GM21381 (cell line): Measurements from ENCODE around the gene SEMA3C.

Experiments
- ATAC-seq: cut with Tn5 transposase; IDR thresholded peaks from one replicate; pipeline ENCODE4 v1.9.1; 2021; ENCODE audit warnings: mild to moderate bottlenecking, moderate library complexity; ENCODE audit not compliant: unreplicated experiment

SEMA3C gene

DNA sequence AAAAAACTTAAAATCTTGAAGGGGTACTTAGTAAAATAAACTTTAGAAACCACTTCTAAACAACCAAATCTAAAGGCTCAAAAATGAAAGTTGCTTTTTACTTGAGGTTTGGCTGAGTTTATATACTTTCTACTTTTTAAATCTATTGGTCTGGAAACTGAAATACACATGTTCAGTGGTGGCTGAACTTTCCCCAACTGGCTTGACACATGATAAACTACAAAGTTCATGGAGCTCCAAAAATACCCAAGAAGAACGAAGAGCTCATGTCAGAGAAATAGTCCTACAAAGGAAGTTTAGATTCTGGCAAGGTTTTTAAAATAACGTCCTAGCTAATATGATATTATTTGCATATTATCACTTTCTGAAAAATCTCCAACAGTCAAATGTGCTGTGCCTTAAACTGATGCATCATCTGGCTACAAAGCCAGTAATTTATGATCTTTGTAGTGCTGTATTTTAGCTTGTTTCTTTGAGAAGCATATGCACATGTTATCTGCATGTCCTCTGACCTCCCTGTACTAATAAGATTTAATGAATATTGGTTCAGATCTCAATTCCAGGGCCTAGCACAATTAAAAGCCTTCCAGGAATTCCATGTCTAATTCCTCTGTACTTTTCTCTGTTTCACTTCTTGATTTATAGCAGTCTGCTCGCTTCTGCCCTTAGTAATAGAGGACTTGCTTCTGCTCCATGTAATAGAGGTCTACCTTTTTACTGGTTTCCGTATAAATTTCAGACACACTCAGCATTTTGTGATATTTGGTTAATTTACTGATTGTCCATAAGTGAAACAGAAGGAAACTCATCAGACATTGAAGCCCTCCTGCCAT, 28.2 kb downstream of the SEMA3C start:
- no peak for ATAC-seq

DNA sequence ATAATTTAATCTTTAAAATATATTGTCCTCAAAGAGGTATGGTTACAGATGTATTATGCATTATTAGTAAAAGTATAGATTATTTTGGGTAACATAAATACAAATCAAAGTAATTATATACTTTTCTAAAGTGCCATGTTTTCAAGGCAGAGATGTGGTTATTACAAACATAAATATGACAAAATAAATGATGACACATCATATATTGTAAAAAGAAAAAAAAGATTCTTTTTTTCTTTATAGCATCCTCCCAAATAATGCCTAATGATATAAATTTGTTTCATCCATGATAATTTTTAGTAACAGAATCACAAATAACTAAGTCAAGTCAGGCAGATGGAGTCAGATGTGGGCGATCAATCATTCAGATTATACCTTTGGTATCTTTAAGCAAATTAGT, 29.3 kb downstream of the SEMA3C start:
- ATAC-seq: no peak

DNA sequence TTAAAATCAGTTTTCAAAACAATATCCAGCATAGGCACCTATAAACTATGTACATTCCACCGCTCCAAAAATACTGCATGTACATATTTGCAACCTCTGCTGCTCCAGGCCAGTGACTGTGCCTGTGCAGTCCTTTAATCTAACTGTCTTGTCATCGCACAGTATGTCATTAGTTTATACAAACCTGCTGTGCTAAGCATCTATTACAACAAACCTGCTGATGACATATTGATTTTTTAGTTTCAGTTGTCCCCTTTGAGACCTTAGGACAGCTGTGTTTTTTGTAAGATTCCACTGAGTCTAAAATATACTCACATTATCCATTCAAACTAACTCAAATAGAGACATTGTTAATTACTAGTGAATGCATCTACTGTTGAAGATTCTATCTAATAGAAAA, 33.1 kb downstream of the SEMA3C start:
- no peak for ATAC-seq

DNA sequence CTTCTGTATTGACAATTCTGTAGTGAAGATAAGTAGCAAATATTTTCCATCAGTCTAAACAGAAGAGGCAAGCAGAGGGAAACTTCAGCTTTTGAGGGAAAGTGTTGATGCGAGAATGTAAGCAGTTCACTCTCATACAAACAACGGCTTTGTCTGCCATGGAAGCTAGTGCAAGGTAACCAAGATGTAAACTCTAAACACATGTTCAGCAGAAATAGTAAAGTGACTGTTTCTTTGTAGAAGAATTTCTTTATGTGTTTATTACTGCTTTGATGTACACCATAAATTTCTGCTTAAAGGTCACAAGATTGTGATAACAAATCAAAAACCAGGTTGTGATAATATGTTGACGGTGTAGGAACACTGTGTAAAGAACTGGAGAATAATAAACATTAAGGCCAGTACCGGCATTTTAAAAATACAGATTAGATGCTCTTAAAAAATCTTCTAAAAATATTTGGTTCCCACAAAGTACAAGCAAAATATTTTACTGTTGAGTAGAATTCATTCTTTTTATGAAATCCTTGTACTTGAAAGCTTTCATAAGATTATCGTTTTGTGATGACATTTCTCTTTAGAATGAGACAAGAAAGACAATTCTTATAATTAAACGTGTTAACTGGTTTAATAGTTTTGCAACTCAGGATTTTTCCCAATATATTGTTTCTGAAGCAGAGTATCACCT, 34.2 kb downstream of the SEMA3C start:
- ATAC-seq: no peak

DNA sequence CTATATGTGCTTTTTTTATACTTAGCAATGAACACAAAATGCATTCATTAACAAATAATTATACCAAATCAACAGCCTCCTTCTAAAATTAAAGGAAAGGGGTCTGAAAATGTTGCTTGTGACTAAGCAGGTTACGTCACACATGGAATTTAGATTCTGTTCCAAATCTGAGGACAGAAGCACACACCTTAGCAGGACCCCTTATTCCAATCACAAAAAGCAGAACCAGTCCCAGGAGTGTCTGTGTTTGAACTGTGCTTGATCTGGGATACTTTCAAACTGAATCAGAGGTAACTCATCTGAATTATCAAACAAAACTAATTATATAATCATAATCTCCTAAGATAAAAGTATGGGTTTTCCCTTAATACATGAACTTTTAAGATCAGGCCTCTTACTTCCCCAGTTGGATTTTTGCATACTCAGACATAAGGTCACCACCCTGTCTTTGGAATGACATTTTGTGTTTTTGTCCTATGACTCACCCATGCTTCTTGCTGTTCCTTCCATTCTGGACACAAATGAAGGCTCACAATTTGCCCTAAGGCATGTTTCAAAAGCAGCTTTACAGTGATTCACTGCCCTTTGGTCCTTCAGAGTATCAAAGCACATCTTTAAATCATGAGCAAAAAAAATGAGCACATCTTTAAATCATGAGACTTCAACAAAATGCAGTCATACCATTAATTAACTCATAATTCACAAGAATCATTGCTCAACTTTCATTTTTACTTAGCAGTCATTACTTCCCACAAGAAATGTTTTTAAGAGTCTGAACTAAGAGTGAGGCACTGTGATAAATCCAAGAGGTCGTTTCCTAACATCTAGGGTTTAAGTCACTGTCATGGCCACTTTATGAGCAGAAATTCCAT, 35.5 kb downstream of the SEMA3C start:
- ATAC-seq: no peak

DNA sequence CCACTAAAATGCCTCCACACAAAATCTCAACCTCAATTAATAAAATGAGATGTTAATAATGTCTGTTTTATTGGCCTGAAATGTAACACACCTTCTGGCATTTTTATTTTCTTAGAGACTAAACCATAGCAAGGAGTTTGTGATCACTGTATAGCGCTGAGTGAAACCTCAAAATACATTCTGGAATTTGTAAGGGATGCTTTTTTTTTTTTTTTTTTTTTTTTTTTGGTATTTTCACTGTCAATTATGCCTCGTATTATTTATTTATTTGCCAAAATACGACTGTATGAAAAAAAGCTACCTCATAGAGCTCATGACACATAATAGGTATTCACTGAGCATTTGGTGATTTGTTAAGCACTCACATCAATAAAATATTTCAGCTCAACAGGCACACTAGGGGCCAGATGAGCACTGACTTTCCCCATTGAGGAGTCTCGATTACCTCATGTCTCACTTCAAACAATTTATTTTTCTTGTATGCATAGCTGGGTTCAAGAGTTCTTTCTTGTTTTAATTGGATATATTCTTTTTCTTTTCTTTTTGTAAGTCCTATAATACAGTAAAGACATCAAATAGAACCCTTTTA, 36.5 kb downstream of the SEMA3C start:
- no peak for ATAC-seq

DNA sequence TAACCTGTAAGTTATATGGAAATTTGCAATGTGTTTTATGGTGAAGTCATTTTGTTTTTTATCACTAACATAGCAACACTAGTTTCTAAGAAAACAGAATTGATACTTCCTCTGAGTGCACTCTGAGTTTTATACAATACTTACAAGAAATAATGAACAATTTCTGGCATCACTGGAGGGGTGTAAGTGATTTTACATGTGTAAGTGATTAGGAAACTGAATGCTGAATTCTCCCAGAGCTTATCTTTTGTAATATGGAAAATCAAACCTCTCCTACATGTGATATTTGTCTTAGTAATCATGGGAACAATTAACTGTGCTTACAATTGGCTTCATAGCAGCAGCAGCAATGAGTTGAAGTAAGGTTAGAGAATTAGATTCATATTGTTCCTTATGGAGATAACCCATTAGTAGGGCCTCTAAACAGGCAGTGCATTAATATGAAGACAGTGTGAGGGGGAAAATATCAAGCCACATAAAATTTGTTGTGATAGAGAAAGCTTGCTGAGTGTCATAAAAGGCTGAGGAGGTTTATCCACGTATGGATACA, 37.4 kb downstream of the SEMA3C start:
- ATAC-seq: no peak

DNA sequence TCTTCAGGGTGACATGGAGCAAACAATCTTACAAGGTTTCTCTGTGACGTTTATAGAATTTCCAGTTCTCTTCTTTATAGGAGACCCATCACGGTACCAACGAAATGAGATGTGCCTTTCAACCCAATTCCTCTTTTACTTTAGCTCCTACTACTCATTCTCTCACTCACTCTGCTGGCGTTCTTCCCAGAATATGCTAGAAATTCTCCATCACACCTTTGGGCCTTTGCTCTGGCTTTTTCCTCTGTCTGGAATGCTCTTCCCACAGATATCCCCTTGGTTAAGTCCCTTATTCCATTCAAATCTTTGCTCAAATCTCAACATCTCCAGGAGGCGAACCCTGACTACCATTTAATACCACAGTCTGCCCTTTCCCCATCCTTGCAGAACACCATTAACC, 39.0 kb downstream of the SEMA3C start:
- ATAC-seq: no peak

DNA sequence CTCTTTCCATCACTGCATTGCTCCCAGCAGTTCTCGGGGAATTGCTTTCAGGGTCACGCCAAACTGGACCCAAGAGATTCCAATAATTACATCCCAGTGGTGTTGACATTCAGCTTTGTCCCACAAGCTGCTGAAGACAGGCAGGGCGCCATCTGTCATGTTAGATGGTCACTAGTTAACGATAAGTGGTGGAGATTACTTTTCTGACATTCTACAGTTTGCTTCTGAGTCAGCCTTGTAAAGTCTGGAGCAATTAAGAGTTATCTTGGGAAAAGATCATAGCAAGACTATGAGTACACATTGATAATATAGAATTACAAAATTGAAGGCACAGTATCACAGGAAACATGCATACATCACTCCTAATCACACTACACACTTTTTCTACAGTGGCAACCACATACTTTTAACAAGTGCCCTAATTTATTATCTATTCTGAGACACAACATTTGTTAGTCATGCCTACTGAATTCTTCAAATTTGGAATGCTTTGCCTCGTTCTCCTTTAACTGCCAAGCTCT, 41.9 kb downstream of the SEMA3C start:
- ATAC-seq: no peak

DNA sequence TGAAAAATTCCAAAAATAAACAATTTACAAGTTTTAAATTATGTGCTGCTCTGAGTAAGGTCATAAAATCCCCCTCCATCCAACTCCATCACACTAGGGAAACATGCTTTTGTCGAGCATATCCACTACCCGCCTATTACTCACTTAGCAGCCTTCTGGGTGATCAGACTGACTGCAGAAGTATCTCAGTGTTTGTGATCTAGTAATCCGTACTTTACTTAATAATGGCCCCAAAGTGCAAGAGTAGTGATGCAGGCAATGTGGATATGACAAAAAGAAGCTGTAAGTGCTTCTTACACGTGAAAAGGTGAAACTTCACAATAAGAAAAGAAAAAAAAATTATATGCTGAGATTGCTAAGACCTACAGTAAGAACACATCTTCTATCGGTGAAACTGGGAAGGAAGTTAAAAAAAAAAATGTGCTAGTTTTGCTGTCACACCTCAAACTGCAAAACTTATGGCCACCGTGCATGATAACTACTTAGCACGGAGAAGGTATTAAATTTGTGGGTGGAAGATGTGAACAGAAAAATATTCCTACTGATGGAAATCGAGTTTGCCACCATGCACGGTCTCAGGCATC, 43.2 kb downstream of the SEMA3C start:
- no peak for ATAC-seq

DNA sequence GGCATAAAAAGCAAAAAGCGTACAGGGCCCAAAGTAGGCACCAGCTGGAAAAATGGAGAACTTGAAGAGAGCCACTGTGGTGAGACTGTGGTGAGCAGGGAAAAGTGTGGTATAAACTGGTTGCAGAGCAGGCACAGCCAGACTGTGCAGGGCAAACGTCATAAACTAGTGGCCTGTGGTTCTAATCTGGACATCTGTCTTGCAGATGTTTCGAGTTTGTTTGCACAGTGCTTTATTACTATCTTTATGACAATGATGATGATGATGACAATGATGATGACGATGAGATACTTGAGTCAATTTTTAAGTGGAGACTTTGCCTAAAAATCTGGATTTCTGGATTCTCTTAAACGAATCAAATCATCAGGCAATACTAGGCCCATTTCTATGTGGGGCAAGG, 45.7 kb downstream of the SEMA3C start:
- ATAC-seq: no peak

DNA sequence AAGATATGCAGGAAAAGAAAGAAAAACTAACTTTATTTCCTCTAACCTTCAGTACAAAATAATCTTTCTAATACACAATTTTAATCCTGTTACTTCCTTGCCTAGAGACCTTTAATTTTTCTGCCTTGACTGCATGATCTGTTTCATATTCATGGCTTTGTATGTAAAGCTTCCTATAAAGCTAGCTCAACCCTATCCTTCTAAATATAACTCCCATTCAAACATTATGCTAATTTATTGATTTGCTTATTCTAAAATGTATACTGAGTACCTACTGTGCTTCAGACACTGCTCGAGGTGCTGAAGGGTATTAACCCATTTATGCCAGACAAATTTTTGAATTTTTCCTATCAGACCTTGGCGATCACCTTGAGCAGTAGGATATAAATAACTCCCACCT, 47.6 kb downstream of the SEMA3C start:
- ATAC-seq: no peak

DNA sequence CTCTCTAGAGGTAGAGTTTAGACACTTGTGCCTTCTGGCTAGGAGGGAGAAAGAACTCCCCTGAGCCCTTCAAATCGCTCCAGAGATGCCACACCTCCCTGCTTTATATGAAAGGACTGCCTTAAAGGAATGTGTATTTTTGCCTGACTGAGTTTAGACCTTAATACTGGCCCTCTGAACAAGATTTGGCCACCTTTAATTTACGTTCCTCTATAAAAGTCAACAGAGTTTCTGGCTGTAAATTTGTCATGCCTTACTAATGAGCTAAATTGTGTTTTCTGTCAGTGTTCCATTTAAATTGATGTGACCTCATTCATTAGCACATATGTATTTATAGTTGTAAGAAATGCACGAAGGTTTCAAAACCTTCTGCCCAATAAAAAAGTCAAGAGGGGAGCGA, 48.0 kb downstream of the SEMA3C start:
- no peak for ATAC-seq

DNA sequence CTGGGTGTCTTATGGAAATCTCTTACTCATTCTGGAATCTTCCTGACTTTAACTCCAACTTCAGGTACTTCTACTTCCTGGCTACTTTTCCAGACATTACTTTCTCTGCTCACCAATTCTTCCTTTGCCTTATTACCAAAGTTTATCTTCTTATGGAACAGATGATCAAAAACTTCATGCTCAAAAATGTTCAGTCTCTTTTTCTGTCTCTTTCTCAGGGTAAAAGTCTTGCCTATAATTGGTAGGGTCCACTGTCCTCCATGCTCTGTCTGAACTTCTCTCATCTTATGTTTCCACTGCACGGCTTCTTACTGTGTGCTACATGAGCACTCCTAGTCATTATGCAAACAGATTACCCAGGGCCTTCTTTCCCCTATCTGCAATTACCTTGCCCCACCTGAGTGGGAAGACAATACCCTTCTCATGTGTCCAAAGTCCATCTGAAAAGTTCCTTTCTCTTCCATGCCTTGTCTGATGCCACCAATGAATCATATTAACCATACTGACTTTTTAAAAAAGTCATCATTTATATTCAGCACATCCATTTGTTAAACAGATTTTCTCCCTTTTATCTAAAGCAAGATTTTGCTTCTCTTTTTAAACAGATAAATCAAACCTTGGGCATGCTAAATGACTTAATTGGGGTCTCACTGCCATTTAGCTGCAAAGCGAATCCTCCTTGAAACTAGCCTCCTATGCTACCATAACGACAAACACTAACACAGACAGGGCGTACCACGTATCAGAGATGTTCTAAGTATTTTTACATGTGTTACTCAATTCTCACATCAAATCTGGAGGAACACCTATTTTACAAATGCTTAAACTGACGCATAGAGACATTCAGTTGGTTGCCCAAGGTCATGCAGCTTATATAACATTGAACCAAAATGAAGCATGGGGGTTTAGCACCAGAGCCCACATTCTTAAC, 48.8 kb downstream of the SEMA3C start:
- no peak for ATAC-seq

DNA sequence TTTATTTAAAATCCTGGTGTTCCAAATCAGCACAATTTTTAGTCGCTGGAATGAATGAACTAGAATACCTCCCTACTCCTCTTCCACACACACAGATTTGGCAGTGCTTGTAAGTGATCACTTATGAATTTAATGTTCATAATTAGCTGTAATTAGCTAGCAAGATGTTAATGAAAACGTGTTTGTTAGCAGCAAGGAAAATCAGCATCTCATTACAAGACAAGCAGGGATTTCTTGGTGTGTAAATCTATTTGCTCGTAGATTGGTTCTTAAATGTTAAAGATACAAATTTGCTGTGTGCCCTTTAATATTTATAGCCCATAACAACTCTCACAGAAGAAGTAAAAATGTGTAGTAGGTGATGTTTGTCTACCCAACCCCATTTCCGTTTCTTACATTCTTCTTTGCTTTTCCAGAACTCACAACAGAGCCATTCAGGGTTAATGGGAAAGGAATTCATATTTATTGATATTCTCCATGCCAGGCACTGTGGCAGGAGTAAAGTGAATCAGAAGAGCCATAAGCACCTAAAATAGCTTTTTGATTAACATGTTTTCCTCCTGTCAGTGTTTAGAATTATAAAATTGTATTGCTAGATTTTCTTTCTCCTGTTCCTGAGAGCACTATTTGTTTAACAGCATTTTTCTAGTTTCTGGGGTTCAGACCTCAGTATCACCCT, 49.6 kb downstream of the SEMA3C start:
- ATAC-seq: no peak

DNA sequence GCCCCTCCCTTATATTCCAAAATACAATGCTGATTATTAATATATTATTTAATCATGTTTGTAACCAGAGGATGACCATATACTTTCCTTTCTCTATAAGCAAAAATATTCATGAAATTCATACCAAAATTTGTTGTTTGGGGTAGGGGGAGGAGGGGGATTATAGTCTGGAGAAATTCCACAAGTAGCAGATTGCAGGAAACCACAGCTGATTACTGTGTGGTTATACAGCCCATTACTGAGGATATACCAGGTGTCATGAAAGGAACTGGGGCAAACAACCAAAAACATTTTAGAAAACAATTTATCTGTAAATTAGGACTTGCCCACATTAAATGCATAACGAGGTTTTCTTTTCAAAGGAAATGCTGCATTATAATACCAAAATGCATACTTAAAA, 50.3 kb downstream of the SEMA3C start:
- ATAC-seq: no peak

DNA sequence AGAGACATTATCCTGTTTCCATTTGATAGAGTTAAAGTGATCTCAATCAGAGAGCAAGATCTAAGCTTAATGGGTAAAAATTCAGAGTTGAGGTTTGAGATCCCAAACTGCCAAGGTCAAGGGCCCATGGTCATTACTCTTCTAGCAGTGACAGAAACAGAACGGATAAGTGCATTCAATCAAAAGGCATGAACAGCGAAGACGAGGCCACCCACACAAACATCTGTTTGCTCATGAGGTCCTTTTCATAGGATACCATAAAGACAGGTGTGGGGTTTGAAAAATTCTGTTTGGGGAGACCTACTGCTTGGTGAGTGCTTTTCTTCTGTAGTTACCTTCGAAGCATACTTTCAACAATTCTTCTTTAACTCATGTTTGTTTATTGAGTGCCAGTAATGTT, 58.3 kb downstream of the SEMA3C start:
- ATAC-seq: no peak

DNA sequence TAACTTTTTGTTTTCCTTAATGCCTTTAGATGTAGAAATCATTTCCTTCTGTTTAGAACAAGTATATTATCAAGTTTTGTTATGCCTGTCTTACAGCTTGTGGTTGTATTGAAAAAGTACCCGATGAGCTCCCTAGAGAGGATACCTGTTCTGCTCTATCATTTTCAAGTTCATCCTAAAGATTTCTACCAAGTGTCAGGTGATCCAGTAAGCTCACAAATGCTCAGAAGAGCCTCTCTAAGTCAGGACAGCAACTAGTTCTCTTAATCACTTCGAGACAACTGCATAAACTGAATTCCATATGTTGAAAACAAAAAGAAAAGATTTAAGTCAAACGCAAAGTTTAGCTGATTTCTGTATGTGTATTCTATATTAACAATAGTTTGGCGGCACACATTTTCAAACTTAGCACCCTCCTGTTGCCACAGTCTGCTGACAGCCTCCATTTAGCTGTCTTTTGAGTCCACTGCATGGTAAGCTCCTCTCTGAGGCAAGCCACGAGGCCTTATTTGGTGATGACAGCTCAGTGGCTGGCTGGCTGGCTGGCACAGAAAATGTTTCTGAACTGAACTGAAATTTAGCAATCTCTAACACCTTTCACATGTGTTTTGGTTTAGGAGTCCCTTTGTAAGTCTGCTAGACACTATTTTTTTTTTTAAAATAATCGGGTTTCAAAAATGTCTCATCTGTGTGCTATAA, 59.4 kb downstream of the SEMA3C start:
- ATAC-seq: no peak
